ACC112 (cell line): ENCODE results near the gene MEGF6.

Experiments used
- H2AFZ ChIP-seq: fragments of 200-600 bp; sonication (generic); one replicate; pipeline ENCODE4 v1.6.0; 2017; ENCODE audit warnings: antibody characterized with exemption, low read length; ENCODE audit not compliant: unreplicated experiment
- H3K27ac ChIP-seq: fragments of 200-600 bp; sonication (generic); 2 replicates; pipeline ENCODE4 v1.5.1; 2014; ENCODE audit warnings: low read depth, mild to moderate bottlenecking, antibody characterized with exemption, low read length, moderate library complexity
- H3K27me3 ChIP-seq: fragments of 200-600 bp; sonication (generic); 2 replicates; pipeline ENCODE4 v1.6.1; 2014; ENCODE audit warnings: mild to moderate bottlenecking, antibody characterized with exemption, low read length, moderate library complexity, mixed read lengths; ENCODE audit not compliant: insufficient read depth
- H3K36me3 ChIP-seq: fragments of 200-600 bp; sonication (generic); 2 replicates; pipeline ENCODE4 v1.6.1; 2016; ENCODE audit warnings: mild to moderate bottlenecking, antibody characterized with exemption, low read length, moderate library complexity, mixed read lengths; ENCODE audit not compliant: insufficient read depth
- H3K4me1 ChIP-seq: fragments of 200-600 bp; sonication (generic); one replicate; pipeline ENCODE4 v1.6.1; 2016; ENCODE audit warnings: low read length, mixed read lengths; ENCODE audit not compliant: insufficient read depth, unreplicated experiment, control insufficient read depth
- H3K4me3 ChIP-seq: fragments of 200-600 bp; sonication (generic); 2 replicates; pipeline ENCODE4 v1.5.1; 2014; ENCODE audit warnings: mild to moderate bottlenecking, low read depth, low read length
- H3K79me2 ChIP-seq: fragments of 200-600 bp; sonication (generic); one replicate; pipeline ENCODE4 v1.6.0; 2016; ENCODE audit warnings: low read length; ENCODE audit not compliant: control insufficient read depth, unreplicated experiment, insufficient read depth

The MEGF6 gene

GRCh38 chr1:3498246-3498930 is 112.9 kb downstream of the MEGF6 start:
- peaks cover 19% of the 10 kb centered on the region for H3K4me1 ChIP-seq
- no peaks in the 10 kb centered on the region for H3K27me3 ChIP-seq
- H3K79me2 ChIP-seq = no peaks in the 10 kb centered on the region
- no peak overlapping the region for H3K27ac ChIP-seq
- no peaks in the 10 kb centered on the region for H3K36me3 ChIP-seq
- H2AFZ ChIP-seq = no peak overlapping the region
- no peak overlapping the region for H3K4me3 ChIP-seq

GRCh38 chr1:3497521-3497920 is 113.8 kb downstream of the MEGF6 start:
- H3K4me1 ChIP-seq = peaks cover 14% of the 10 kb centered on the region
- no peak overlapping the region for H2AFZ ChIP-seq
- no peak overlapping the region for H3K4me3 ChIP-seq
- H3K79me2 ChIP-seq = no peaks in the 10 kb centered on the region
- no peaks in the 10 kb centered on the region for H3K27me3 ChIP-seq
- no peaks in the 10 kb centered on the region for H3K36me3 ChIP-seq
- no peak overlapping the region for H3K27ac ChIP-seq

GRCh38 chr1:3496916-3497315 is 114.4 kb downstream of the MEGF6 start:
- no peaks in the 10 kb centered on the region for H3K36me3 ChIP-seq
- no peaks in the 10 kb centered on the region for H3K27me3 ChIP-seq

GRCh38 chr1:3495776-3496745 is 115.2 kb downstream of the MEGF6 start:
- H3K27me3 ChIP-seq = no peaks in the 10 kb centered on the region
- H3K4me1 ChIP-seq = peaks cover 14% of the 10 kb centered on the region
- H3K27ac ChIP-seq = no peak overlapping the region
- no peaks in the 10 kb centered on the region for H3K79me2 ChIP-seq
- H2AFZ ChIP-seq = no peak overlapping the region
- H3K4me3 ChIP-seq = no peak overlapping the region
- H3K36me3 ChIP-seq = no peaks in the 10 kb centered on the region

More at GRCh38 chr1:3496916-3497315, 114.4 kb downstream of the MEGF6 start:
- no peak overlapping the region for H3K4me3 ChIP-seq
- H3K4me1 ChIP-seq = peaks cover 14% of the 10 kb centered on the region
- H3K79me2 ChIP-seq = no peaks in the 10 kb centered on the region
- H2AFZ ChIP-seq = no peak overlapping the region
- no peak overlapping the region for H3K27ac ChIP-seq

GRCh38 chr1:3494321-3495308 is 116.7 kb downstream of the MEGF6 start:
- Histone ChIP-seq H3K79me2 (no peaks in the 10 kb centered on the region), H3K27ac (no peak overlapping the region), H3K4me3 (no peak overlapping the region), H3K4me1 (peaks cover 14% of the 10 kb centered on the region), H2AFZ (no peak overlapping the region), H3K27me3 (no peaks in the 10 kb centered on the region), H3K36me3 (no peaks in the 10 kb centered on the region)

- H3K4me3 ChIP-seq = no peak overlapping the region
- no peaks in the 10 kb centered on the region for H3K36me3 ChIP-seq
- H3K27ac ChIP-seq = no peak overlapping the region
- peaks cover 14% of the 10 kb centered on the region for H3K4me1 ChIP-seq
- no peaks in the 10 kb centered on the region for H3K79me2 ChIP-seq
- no peak overlapping the region for H2AFZ ChIP-seq
- no peaks in the 10 kb centered on the region for H3K27me3 ChIP-seq
These were observed 118.6 kb downstream of the MEGF6 start for GRCh38 chr1:3492545-3493246.

GRCh38 chr1:3491291-3492246 is 119.7 kb downstream of the MEGF6 start:
- Histone ChIP-seq H3K27me3 (no peaks in the 10 kb centered on the region), H3K79me2 (no peaks in the 10 kb centered on the region), H2AFZ (no peak overlapping the region), H3K27ac (no peak overlapping the region), H3K4me1 (peaks cover 13% of the 10 kb centered on the region), H3K4me3 (no peak overlapping the region), H3K36me3 (no peaks in the 10 kb centered on the region)

- no peaks in the 10 kb centered on the region for H3K27me3 ChIP-seq
- H3K4me3 ChIP-seq = no peak overlapping the region
- H3K27ac ChIP-seq = no peak overlapping the region
- H2AFZ ChIP-seq = no peak overlapping the region
- H3K36me3 ChIP-seq = no peaks in the 10 kb centered on the region
- no peaks in the 10 kb centered on the region for H3K79me2 ChIP-seq
- H3K4me1 ChIP-seq = no peaks in the 10 kb centered on the region
These were observed 121.1 kb downstream of the MEGF6 start for GRCh38 chr1:3490046-3490745.

- H3K4me1 ChIP-seq = no peaks in the 10 kb centered on the region
- H3K27me3 ChIP-seq = no peaks in the 10 kb centered on the region
- H3K36me3 ChIP-seq = no peaks in the 10 kb centered on the region
These were observed 122.9 kb downstream of the MEGF6 start for GRCh38 chr1:3488432-3488831.

More at GRCh38 chr1:3488432-3488831, 122.9 kb downstream of the MEGF6 start:
- Histone ChIP-seq H3K27ac (no peak overlapping the region), H3K4me3 (no peak overlapping the region), H3K79me2 (no peaks in the 10 kb centered on the region), H2AFZ (no peak overlapping the region)
